ENCODE data around the gene ICAM5.

The ICAM5 gene

GRCh38 chr19:10292206-10292788, 2.5 kb downstream of the ICAM5 start:
- peak; percentile 85 for DNase-seq

- no peak for DNase-seq
These were observed 3.3 kb downstream of the ICAM5 start for GRCh38 chr19:10292789-10293636.

- no peak for DNase-seq
These were observed 4.0 kb downstream of the ICAM5 start for GRCh38 chr19:10293637-10294367.

GRCh38 chr19:10294368-10294697, 4.6 kb downstream of the ICAM5 start:
- no peak for DNase-seq

- peak; percentile 32 for DNase-seq
These were observed 5.6 kb downstream of the ICAM5 start for GRCh38 chr19:10295305-10295846.

GRCh38 chr19:10295847-10296591, 6.3 kb downstream of the ICAM5 start:
- peak; percentile 45 for DNase-seq

- no peak for DNase-seq
These were observed 10.1 kb downstream of the ICAM5 start for GRCh38 chr19:10299545-10300458.

GRCh38 chr19:10305139-10305806, 15.5 kb downstream of the ICAM5 start:
- no peak for DNase-seq

- DNase-seq: no peak
These were observed 16.6 kb downstream of the ICAM5 start for GRCh38 chr19:10306327-10306726.

GRCh38 chr19:10309423-10309822, 19.7 kb downstream of the ICAM5 start, which contains the start of gene ZGLP1:
TSS of gene ZGLP1 (minus strand) at chr19:10309815.
- DNase-seq: no peak

GRCh38 chr19:10315335-10316214, 25.8 kb downstream of the ICAM5 start, which contains the start of gene FDX2:
TSS of gene FDX2 (minus strand) at chr19:10316015. CDS start at chr19:10315996, 19 bp downstream.
- DNase-seq: peak; percentile 95

- no peak for DNase-seq
These were observed 26.7 kb downstream of the ICAM5 start for GRCh38 chr19:10316229-10317044.

- no peak for DNase-seq
These were observed 27.5 kb downstream of the ICAM5 start for GRCh38 chr19:10317045-10317856.

GRCh38 chr19:10317857-10318462, 28.2 kb downstream of the ICAM5 start:
- DNase-seq: no peak

GRCh38 chr19:10318807-10319682, 29.3 kb downstream of the ICAM5 start:
- DNase-seq: no peak

- no peak for DNase-seq
These were observed 31.1 kb downstream of the ICAM5 start for GRCh38 chr19:10320602-10321416.

Data from eye (tissue), 1 donor.